NB4 (cell line): ENCODE data around the gene RAB3B.

Experiments used
- DNase-seq: peaks from one replicate; pipeline ENCODE4 v3.0.0; 2010; ENCODE audit warnings: low read depth
- H3K4me3 ChIP-seq: one replicate; pipeline ENCODE4 v1.5.1; 2011; ENCODE audit warnings: mild to moderate bottlenecking, low read depth, low read length, moderate library complexity
- CTCF ChIP-seq: IDR thresholded peaks from one replicate; pipeline ENCODE4 v1.5.1; 2012; ENCODE audit warnings: low read depth, low read length
- MAX ChIP-seq: IDR thresholded peaks from 2 replicates; pipeline ENCODE4 v1.6.1; 2011; ENCODE audit warnings: low read depth, low read length
- MYC ChIP-seq: IDR thresholded peaks from 2 replicates; pipeline ENCODE4 v1.6.1; 2011; ENCODE audit warnings: low read depth, low read length
- POLR2A ChIP-seq: IDR thresholded peaks from 2 replicates; pipeline ENCODE4 v1.6.1; 2011; ENCODE audit warnings: mild to moderate bottlenecking; ENCODE audit not compliant: insufficient read length; ENCODE audit errors: extremely low read depth

The RAB3B gene

GRCh38 chr1:51990478-51990965 lies at the start of gene RAB3B:
Gene RAB3B (minus strand): TSS chr1:51990700. CDS start chr1:51977117, 13,583 bp downstream.
- H3K4me3 ChIP-seq: no peak within 1 kb of the TSS
- DNase-seq: peak; percentile 28
- TF ChIP-seq POLR2A (no peak), MAX (no peak), MYC (no peak), CTCF (no peak)

GRCh38 chr1:52037909-52038308 lies 47.4 kb upstream of the RAB3B start:
- no peak overlapping the region for H3K4me3 ChIP-seq
- TF ChIP-seq MAX (no peak), POLR2A (no peak), CTCF (no peak), MYC (no peak)
- DNase-seq: no peak

GRCh38 chr1:52037402-52037814 lies 46.9 kb upstream of the RAB3B start:
- peak; percentile 18 for DNase-seq
- TF ChIP-seq CTCF (no peak), MAX (no peak), POLR2A (no peak), MYC (no peak)
- no peak overlapping the region for H3K4me3 ChIP-seq

- TF ChIP-seq MYC (no peak), CTCF (no peak), MAX (no peak), POLR2A (no peak)
- H3K4me3 ChIP-seq: peak overlapping the region; percentile 94
- DNase-seq: no peak
Observed at GRCh38 chr1:52034050-52034384, 43.5 kb upstream of the RAB3B start.

- peak; percentile 92 for DNase-seq
- peak within 1 kb of the TSS; percentile 94 for H3K4me3 ChIP-seq
- TF ChIP-seq MAX (peak; percentile 80), CTCF (no peak), POLR2A (peak; percentile 88), MYC (peak; percentile 91)
Observed at GRCh38 chr1:52033190-52034049, 42.9 kb upstream of the RAB3B start, which contains the start of gene KTI12. Gene KTI12 (minus strand): TSS chr1:52033810. CDS start chr1:52033761, 49 bp downstream.

GRCh38 chr1:52032785-52033131 lies 42.3 kb upstream of the RAB3B start:
- DNase-seq: peak; percentile 89
- TF ChIP-seq POLR2A (peak; percentile 37), MAX (peak; percentile 71), MYC (peak; percentile 75), CTCF (no peak)
- H3K4me3 ChIP-seq: peak overlapping the region; percentile 94
